HG03565 (cell line): ENCODE results near the gene PHACTR4.
"Not testable (repeated sequence)": the region's sequence is repeated elsewhere in the genome, so short reads cannot be mapped to it uniquely, and the experiment has no call there.

Experiments
- ATAC-seq: cut with Tn5 transposase; IDR thresholded peaks from one replicate; pipeline ENCODE4 v1.9.1; 2021; ENCODE audit warnings: mild to moderate bottlenecking, moderate library complexity; ENCODE audit not compliant: unreplicated experiment

PHACTR4 gene

GRCh38 chr1:28519946-28520725, 150.6 kb downstream of the PHACTR4 start:
- no peak for ATAC-seq

- not testable (repeated sequence) for ATAC-seq
Measured at GRCh38 chr1:28520796-28521195, 151.3 kb downstream of the PHACTR4 start.

- no peak for ATAC-seq
Measured at GRCh38 chr1:28521502-28522164, 152.1 kb downstream of the PHACTR4 start.

GRCh38 chr1:28522537-28522936, 153.0 kb downstream of the PHACTR4 start:
- ATAC-seq, result not testable (repeated sequence)

GRCh38 chr1:28525002-28525642, 155.6 kb downstream of the PHACTR4 start:
- not testable (repeated sequence) for ATAC-seq

- ATAC-seq, result no peak
Measured at GRCh38 chr1:28526886-28527285, 157.3 kb downstream of the PHACTR4 start.

GRCh38 chr1:28530456-28530855, 160.9 kb downstream of the PHACTR4 start:
- no peak for ATAC-seq

- no peak for ATAC-seq
Measured at GRCh38 chr1:28534671-28535070, 165.1 kb downstream of the PHACTR4 start.

GRCh38 chr1:28535180-28535579, 165.6 kb downstream of the PHACTR4 start:
- no peak for ATAC-seq

GRCh38 chr1:28537457-28538199, 168.1 kb downstream of the PHACTR4 start:
- ATAC-seq, result no peak

- ATAC-seq, result no peak
Measured at GRCh38 chr1:28538286-28538685, 168.7 kb downstream of the PHACTR4 start.

GRCh38 chr1:28540651-28541050, 171.1 kb downstream of the PHACTR4 start:
- ATAC-seq, result no peak

GRCh38 chr1:28541414-28542015, 172.0 kb downstream of the PHACTR4 start:
- ATAC-seq, result not testable (repeated sequence)

- ATAC-seq, result no peak
Measured at GRCh38 chr1:28545246-28545628, 175.7 kb downstream of the PHACTR4 start.

GRCh38 chr1:28548318-28548717, 178.8 kb downstream of the PHACTR4 start:
- no peak for ATAC-seq
